Hippocampal formation (tissue), 2 donors: ENCODE data around the gene GHITM.

Source experiments
- DNase-seq, 2 donors: peaks; one replicate each; lab custom pipeline; 2025; lab: John Stamatoyannopoulos, UW

GHITM gene

GRCh38 chr10:84201244-84201606 lies 61.9 kb downstream of the GHITM start:
- DNase-seq = no peak

GRCh38 chr10:84201682-84202081 lies 62.4 kb downstream of the GHITM start:
- no peak for DNase-seq

GRCh38 chr10:84202349-84202748 lies 63.0 kb downstream of the GHITM start:
- no peak for DNase-seq
